Osteocyte (in vitro differentiated cells): ENCODE results near the gene EPB41L2. TPM values are rescaled to one million over a fixed set of nuclear protein-coding genes. Genes with fewer than 3 reads are reported as not detected.
"Not testable (repeated sequence)": the region's sequence is repeated elsewhere in the genome, so short reads cannot be mapped to it uniquely, and the experiment has no call there.

Experiments used
- DNase-seq: peaks from one replicate; pipeline ENCODE4 v3.0.0; 2021; ENCODE audit warnings: mixed read lengths; ENCODE audit not compliant: unreplicated experiment; ENCODE audit errors: extremely low spot score
- H3K27ac Mint-ChIP-seq: one replicate; pipeline ENCODE4 v1.8.0; 2021; ENCODE audit warnings: mild to moderate bottlenecking, mixed read lengths; ENCODE audit not compliant: unreplicated experiment
- H3K27me3 Mint-ChIP-seq: one replicate; pipeline ENCODE4 v1.8.0; 2021; ENCODE audit warnings: mixed read lengths; ENCODE audit not compliant: unreplicated experiment
- H3K36me3 Mint-ChIP-seq: one replicate; pipeline ENCODE4 v1.8.0; 2021; ENCODE audit warnings: mixed read lengths; ENCODE audit not compliant: unreplicated experiment
- H3K4me1 Mint-ChIP-seq: one replicate; pipeline ENCODE4 v1.8.0; 2021; ENCODE audit warnings: mixed read lengths; ENCODE audit not compliant: unreplicated experiment
- H3K4me3 Mint-ChIP-seq: one replicate; pipeline ENCODE4 v1.8.0; 2021; ENCODE audit warnings: mild to moderate bottlenecking, moderate library complexity, mixed read lengths; ENCODE audit not compliant: unreplicated experiment
- H3K9me3 Mint-ChIP-seq: one replicate; pipeline ENCODE4 v1.8.0; 2021; ENCODE audit warnings: mixed read lengths; ENCODE audit not compliant: unreplicated experiment
- CTCF ChIP-seq: fragments of 200-600 bp; sonication (generic); IDR thresholded peaks from 2 replicates; pipeline ENCODE4 v1.5.0; 2021; ENCODE audit warnings: antibody characterized with exemption, mild to moderate bottlenecking, moderate library complexity
- total RNA-seq: library from RNA; stranded (reverse); gene quantifications from 2 replicates; pipeline ENCODE4 v1.2.1, GENCODE V29; 2021

Gene EPB41L2
- total RNA-seq, 1 donor from 2014 or later, result 65.3 TPM

GRCh38 chr6:131101911-131102680, 39.1 kb upstream of the EPB41L2 start:
- no peak for TF ChIP-seq CTCF
- H3K4me1 Mint-ChIP-seq, result peaks cover 38% of the 10 kb centered on the region
- no peaks in the 10 kb centered on the region for H3K36me3 Mint-ChIP-seq
- H3K9me3 Mint-ChIP-seq, result no peaks in the 10 kb centered on the region
- H3K4me3 Mint-ChIP-seq, result no peak overlapping the region
- H3K27ac Mint-ChIP-seq, result peak overlapping the region; percentile 36
- no peaks in the 10 kb centered on the region for H3K27me3 Mint-ChIP-seq
- no peak for DNase-seq

- Mint-ChIP-seq H3K4me3 (no peak overlapping the region), H3K9me3 (peaks cover 6% of the 10 kb centered on the region), H3K36me3 (peaks cover 10% of the 10 kb centered on the region), H3K27me3 (no peaks in the 10 kb centered on the region), H3K27ac (no peak overlapping the region), H3K4me1 (peaks cover 10% of the 10 kb centered on the region)
- no peak for DNase-seq
- no peak for TF ChIP-seq CTCF
Measured at GRCh38 chr6:131096786-131097185, 33.7 kb upstream of the EPB41L2 start.

GRCh38 chr6:131093334-131093733, 30.3 kb upstream of the EPB41L2 start:
- TF ChIP-seq CTCF, result no peak

GRCh38 chr6:131091944-131092343, 28.9 kb upstream of the EPB41L2 start:
- Mint-ChIP-seq H3K36me3 (peaks cover 13% of the 10 kb centered on the region), H3K9me3 (peaks cover 15% of the 10 kb centered on the region)
- not testable (repeated sequence) for H3K27ac Mint-ChIP-seq, DNase-seq, H3K4me3 Mint-ChIP-seq, H3K4me1 Mint-ChIP-seq, H3K27me3 Mint-ChIP-seq

More at GRCh38 chr6:131093334-131093733, 30.3 kb upstream of the EPB41L2 start:
- no peak for DNase-seq
- Mint-ChIP-seq H3K4me1 (no peaks in the 10 kb centered on the region), H3K9me3 (peaks cover 6% of the 10 kb centered on the region), H3K36me3 (peaks cover 10% of the 10 kb centered on the region), H3K4me3 (no peak overlapping the region), H3K27me3 (no peaks in the 10 kb centered on the region), H3K27ac (no peak overlapping the region)

- H3K9me3 Mint-ChIP-seq, result peaks cover 26% of the 10 kb centered on the region
- H3K27me3 Mint-ChIP-seq, DNase-seq, H3K4me1 Mint-ChIP-seq, H3K4me3 Mint-ChIP-seq, H3K27ac Mint-ChIP-seq: not testable (repeated sequence)
- H3K36me3 Mint-ChIP-seq, result peaks cover 19% of the 10 kb centered on the region
Measured at GRCh38 chr6:131090339-131090738, 27.3 kb upstream of the EPB41L2 start.

- no peak for TF ChIP-seq CTCF
- peaks cover 2% of the 10 kb centered on the region for H3K4me1 Mint-ChIP-seq
- H3K36me3 Mint-ChIP-seq, result peaks cover 10% of the 10 kb centered on the region
- no peak overlapping the region for H3K4me3 Mint-ChIP-seq
- no peak overlapping the region for H3K27ac Mint-ChIP-seq
- DNase-seq, result no peak
- H3K9me3 Mint-ChIP-seq, result peaks cover 20% of the 10 kb centered on the region
- H3K27me3 Mint-ChIP-seq, result peaks cover 2% of the 10 kb centered on the region
Measured at GRCh38 chr6:131084982-131085381, 21.9 kb upstream of the EPB41L2 start.
